Mononuclear cell (primary cell): ENCODE data around the gene GLRX. TPM values are rescaled to one million over a fixed set of nuclear protein-coding genes. Genes with fewer than 3 reads are reported as not detected.
"Not testable (repeated sequence)": the region's sequence is repeated elsewhere in the genome, so short reads cannot be mapped to it uniquely, and the experiment has no call there.

ENCODE experiments used
- H3K27me3 ChIP-seq: 2 replicates; pipeline ENCODE4 v1.6.0; 2011; ENCODE audit warnings: low read length, control low read depth; ENCODE audit not compliant: insufficient read depth
- H3K4me1 ChIP-seq: 2 replicates; pipeline ENCODE4 v1.5.1; 2011; ENCODE audit warnings: mild to moderate bottlenecking, low read length, control low read depth; ENCODE audit not compliant: insufficient read depth
- H3K4me3 ChIP-seq: 2 replicates; pipeline ENCODE4 v1.5.1; 2011; ENCODE audit warnings: mild to moderate bottlenecking, low read length, moderate library complexity
- H3K9me3 ChIP-seq: 2 replicates; pipeline ENCODE4 v1.5.1; 2011; ENCODE audit warnings: low read depth, mild to moderate bottlenecking, control low read depth, low read length
- total RNA-seq: library from RNA; depleted of rRNA; stranded (reverse); fragments of >200 nt; gene quantifications from one replicate; pipeline ENCODE4 v1.2.3, GENCODE V29; 2012

GLRX gene
- total RNA-seq, 1 donor = 28.8 TPM

DNA sequence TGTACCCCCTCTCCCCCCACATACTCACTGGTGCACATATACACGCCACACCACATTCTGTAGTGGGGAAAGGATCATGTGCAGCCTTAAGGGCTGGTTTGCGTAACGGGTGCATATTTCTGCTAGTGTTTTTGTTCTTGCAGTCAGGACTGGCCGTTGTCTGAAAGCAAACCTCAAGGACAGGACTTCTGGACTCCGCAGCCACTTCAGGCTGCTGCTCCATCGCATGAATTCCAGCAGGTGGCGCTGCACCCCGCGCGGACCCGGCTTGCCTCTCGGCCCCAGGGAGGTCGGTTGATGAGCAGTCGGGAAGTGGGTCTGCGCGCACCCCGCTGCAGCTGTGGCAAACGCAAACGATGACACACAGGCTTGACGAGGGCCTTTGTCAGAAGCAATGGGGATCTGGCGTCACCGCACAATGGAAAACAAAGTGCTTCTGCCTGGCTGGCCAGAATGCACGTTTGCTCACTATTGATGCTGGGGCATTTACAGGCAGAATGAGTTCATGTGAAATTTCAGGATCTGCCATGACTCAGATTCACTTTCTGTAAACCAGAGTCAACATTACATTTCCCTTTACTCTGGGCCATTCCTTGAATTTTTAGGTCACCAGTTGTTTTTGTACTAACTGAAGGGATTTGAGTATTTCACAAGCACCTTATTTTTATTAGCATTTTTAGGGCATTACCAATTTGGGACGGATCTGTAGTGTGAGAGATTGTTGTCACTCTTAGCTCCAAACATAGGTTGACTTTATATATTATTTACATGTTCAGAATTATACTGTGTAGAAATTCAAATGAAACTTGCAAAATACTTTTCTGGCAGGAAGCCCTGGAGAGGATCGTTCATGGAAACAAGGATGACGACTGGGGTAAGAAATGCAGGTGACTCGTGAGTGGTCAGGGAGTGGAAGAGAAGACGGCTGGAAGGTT is 36.4 kb upstream of the GLRX start:
- peaks cover 37% of the 10 kb centered on the region for H3K4me1 ChIP-seq
- H3K27me3 ChIP-seq = no peaks in the 10 kb centered on the region
- no peak overlapping the region for H3K4me3 ChIP-seq
- H3K9me3 ChIP-seq = no peaks in the 10 kb centered on the region

DNA sequence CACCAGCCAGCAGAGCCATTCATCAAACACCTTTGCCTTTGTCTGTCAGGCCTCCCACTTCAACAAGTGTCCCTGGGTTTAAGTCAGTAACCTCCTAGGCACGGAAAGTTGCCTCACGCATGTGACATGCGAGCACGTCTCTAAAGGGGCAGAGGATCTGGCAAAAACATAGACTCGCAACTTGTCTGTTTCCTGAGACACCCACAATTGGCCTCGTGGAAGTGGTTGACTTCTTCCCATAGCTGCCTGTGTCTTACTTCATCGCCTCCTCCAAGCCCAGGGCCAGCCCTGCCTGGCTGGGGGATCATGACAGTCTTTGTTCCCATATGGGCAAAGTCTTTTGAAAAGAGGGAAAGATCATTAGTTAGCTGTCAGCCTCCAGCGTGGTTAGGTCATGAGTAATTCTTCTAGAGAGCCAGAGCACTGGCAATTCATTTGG is 35.5 kb upstream of the GLRX start:
- Histone ChIP-seq H3K27me3 (no peaks in the 10 kb centered on the region), H3K4me3 (no peak overlapping the region), H3K4me1 (peaks cover 31% of the 10 kb centered on the region), H3K9me3 (no peaks in the 10 kb centered on the region)

DNA sequence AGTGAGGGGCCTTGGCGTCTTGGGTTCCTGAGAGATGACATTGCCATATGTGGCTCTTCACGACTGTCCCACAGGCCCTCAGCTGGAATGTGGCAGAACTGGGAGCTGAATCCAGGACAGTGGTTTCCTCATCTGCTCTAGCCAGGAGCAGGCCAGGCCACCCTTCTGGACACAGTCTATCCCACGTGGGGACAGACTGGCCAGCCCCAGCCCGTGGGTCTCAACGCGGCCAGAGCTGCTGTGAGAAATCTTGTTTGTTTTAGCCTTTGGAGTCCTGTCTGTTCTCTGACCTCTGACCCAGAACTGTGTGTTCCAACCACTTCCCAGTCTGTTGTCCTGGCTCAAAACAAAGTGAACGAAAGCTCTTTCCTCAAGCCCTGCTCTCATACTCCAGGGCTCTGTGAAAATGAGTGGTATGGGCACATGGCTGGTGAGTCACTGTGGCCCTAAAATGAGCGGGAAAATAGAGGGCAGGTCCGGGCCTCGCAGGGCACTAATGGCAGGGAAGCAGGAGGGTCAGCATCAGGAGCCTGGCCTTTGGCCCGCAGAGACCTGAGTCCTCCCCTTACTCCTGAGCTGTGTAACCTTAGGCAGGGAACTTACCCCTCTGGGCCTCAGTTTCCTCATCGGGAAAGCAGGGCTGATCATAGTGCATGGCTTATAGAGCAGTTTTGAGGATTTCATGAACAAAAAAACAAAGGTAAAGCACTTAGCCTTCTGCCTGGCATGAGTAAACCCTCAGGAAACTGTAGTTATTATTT is 34.8 kb upstream of the GLRX start:
- Histone ChIP-seq H3K4me3 (no peak overlapping the region), H3K4me1 (peaks cover 24% of the 10 kb centered on the region), H3K27me3 (no peaks in the 10 kb centered on the region), H3K9me3 (no peaks in the 10 kb centered on the region)

DNA sequence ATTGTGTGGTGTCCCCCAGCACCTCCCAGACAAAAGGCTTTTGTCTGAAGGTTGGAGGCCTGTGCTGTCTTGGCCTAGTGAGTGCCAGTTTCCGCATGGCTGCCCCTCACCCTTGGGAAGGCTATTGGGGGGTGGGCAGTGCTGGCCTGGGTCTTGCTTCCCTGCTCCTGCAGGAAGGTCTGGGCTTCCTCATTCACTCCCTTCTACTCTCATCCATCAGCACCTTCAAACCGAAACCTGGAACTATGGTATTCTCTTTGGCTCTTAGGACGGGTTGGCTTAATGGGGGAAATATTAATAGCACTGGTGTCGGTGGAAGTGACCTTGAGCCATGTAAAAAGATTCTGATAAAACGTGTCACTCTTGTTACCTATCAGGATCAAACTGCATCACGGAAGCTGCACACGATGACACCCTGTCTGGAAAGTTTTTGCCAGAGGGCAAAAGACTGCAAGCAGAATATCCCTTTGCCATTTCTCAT is 34.0 kb upstream of the GLRX start:
- Histone ChIP-seq H3K4me3 (no peak overlapping the region), H3K27me3 (no peaks in the 10 kb centered on the region), H3K9me3 (no peaks in the 10 kb centered on the region), H3K4me1 (peaks cover 16% of the 10 kb centered on the region)

DNA sequence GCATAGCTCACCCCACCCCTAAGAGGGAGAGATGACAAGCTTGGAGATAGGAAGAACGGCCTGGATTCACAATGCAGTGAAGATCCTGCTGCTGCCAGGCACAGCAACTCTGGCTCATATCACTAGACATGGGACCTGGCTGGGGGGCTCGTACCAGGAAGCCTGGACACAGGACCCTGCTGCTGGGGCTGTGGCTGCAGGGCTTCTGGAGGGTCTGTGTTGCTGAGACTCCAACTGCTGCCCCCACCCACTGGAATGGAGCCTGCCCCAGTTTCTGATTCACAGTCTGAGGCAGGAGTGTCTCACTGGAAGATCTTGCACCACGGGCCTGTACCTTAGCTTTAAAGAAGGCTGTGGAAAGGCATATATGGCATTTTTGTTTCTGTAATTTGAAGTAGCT is 31.0 kb upstream of the GLRX start:
- Histone ChIP-seq H3K4me3 (no peak overlapping the region), H3K27me3 (no peaks in the 10 kb centered on the region), H3K4me1 (peaks cover 1% of the 10 kb centered on the region), H3K9me3 (no peaks in the 10 kb centered on the region)

DNA sequence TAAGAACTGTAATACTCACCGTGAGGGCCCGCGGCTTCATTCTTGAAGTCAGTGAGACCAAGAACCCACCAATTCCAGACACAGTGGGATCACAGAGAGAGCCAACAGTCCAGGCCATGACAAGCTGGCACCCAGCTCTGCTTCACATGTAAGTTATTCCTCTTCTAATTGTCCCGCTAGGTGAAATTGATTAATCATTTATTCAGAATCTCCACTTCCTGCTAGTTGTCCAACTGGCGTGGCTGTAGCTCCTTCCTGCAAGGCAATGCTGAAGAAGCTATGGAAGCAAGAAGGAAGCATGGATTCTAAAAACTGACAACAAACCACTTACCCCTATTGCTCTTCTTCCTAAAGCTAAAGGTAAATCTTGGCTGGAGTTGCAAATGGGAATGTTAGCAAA is 30.0 kb upstream of the GLRX start:
- no peaks in the 10 kb centered on the region for H3K9me3 ChIP-seq
- no peak overlapping the region for H3K4me3 ChIP-seq
- no peaks in the 10 kb centered on the region for H3K27me3 ChIP-seq
- no peaks in the 10 kb centered on the region for H3K4me1 ChIP-seq

DNA sequence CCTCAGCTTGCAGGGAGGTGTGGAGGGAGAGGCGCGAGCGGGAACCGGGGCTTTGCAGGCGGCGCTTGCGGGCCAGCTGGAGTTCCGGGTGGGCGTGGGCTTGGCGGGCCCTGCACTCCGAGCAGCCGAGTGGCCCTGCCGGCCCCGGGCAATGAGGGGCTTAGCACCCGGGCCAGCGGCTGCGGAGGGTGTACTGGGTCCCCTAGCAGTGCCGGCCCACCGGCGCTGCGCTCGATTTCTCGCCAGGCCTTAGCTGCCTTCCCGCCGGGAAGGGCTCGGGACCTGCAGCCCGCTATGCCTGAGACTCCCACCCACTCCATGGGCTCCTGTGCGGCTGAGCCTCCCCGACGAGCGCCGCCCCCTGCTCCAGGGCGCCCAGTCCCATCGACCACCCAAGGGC is 28.6 kb upstream of the GLRX start:
- not testable (repeated sequence) for H3K4me1 ChIP-seq, H3K4me3 ChIP-seq, H3K9me3 ChIP-seq, H3K27me3 ChIP-seq

DNA sequence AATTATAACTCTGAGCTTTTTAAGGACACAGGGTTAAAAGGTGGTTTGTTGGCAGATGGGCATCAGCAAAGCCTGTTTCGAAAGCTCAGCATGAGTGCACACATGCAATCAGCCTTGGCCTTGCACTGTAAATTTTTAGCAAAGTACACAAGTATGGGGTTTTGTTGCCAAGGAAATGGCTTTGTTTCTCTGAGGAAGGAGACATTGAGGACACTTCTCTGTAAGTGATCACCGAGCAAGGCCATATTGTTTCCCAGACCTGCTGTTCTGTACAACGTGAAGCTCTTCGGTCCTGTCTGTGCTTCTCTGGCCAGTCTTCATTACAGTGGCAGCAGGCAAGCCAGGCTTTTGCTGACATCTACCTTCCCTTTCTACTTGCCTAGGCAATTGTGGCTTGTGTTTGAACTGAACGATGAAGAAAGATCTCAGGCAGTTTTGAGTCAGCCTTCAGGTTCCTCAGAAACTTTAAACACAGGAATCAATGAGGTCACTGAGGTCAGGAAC is 27.9 kb upstream of the GLRX start:
- Histone ChIP-seq H3K9me3 (no peaks in the 10 kb centered on the region), H3K4me1 (no peaks in the 10 kb centered on the region), H3K4me3 (no peak overlapping the region), H3K27me3 (no peaks in the 10 kb centered on the region)

DNA sequence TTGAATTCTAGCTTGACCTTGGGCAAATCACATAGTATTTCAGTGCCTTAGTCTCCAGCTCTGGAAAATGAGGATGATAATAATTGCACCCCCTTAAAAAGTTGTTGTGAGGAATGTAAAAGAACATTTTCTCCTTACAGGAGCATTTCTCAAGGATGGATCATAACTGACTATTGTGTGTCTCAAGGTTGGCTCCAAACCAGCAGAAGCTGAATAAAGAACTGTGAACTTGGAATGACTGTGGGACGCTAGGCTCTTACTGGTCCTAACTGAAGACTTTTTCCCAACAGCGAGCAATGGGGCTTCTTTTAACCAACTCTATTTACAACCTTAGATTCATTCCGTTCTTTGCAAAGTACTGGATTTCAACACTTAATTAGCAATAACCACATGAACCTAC is 26.2 kb upstream of the GLRX start:
- H3K9me3 ChIP-seq = no peaks in the 10 kb centered on the region
- no peaks in the 10 kb centered on the region for H3K27me3 ChIP-seq
- H3K4me3 ChIP-seq = no peak overlapping the region
- H3K4me1 ChIP-seq = peaks cover 7% of the 10 kb centered on the region

DNA sequence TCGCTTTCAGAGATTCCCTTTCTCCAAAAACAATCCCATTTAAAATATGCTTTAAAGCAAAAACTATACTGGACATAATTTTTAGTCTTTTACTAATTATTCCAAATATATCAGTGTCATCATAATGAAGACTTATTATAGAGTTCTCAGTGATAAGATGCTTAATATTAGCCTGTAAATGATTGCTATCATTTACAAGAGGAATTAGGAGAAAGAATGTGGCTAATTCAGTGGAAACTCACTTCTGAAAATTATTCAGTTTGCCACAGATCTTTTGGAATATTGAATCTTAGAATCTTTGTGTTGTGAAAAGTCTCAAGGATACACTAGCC is 24.7 kb upstream of the GLRX start:
- H3K4me1 ChIP-seq = peaks cover 22% of the 10 kb centered on the region
- H3K9me3 ChIP-seq = no peaks in the 10 kb centered on the region
- no peaks in the 10 kb centered on the region for H3K27me3 ChIP-seq
- no peak overlapping the region for H3K4me3 ChIP-seq

DNA sequence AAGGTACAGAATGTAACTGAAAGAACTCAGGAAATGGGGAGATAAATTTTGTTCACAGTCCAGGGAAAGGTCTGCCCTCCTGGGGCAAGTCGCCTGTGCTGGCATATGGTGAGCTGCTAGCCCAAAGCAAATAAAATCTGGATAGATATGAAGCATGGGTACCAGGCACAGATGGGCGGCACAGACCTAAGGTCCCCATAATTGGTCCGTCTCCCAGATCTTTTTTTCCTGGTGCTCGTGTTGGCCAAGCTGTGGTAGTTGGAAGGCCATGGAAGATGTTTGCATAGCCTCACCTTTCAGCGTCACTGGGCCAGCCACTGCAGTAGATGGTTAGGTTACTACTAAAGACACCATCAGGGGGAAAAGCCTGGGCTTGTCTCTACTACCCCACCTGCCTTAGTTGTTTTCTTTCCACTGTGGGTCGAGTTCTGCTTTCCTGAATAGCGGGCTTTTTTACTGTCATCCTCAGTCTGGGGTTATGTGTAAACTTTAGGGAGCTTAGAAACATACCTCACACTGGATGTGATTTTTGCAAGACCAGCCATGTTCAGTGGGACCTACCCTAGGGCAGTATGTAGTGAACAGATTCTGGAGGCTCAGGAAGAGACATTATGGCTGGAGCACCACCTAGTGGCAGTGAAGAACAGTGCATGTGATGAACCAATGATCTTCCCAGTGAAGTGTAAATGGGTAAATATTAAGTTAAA is 24.2 kb upstream of the GLRX start:
- Histone ChIP-seq H3K4me1 (peaks cover 27% of the 10 kb centered on the region), H3K4me3 (no peak overlapping the region), H3K9me3 (no peaks in the 10 kb centered on the region), H3K27me3 (no peaks in the 10 kb centered on the region)

DNA sequence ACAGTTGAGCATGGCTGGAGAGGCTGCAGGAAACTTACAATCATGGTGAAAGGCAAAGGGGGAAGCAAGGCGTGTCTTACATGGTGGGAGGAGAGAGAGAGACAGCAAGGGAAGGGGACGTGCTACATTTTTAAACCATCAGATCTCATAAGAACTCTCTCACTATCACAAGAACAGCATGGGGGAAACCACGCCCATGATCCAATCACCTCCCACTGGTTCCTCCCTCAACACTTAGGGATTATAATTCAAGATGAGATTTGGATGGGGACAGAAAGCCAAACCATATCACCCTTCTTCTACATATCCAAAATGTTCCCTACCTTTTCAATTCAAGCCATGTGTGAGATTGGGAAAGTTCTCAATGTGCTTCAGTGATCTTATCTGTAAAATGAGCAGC is 22.9 kb upstream of the GLRX start:
- Histone ChIP-seq H3K27me3 (no peaks in the 10 kb centered on the region), H3K4me1 (peaks cover 40% of the 10 kb centered on the region), H3K9me3 (no peaks in the 10 kb centered on the region), H3K4me3 (no peak overlapping the region)

DNA sequence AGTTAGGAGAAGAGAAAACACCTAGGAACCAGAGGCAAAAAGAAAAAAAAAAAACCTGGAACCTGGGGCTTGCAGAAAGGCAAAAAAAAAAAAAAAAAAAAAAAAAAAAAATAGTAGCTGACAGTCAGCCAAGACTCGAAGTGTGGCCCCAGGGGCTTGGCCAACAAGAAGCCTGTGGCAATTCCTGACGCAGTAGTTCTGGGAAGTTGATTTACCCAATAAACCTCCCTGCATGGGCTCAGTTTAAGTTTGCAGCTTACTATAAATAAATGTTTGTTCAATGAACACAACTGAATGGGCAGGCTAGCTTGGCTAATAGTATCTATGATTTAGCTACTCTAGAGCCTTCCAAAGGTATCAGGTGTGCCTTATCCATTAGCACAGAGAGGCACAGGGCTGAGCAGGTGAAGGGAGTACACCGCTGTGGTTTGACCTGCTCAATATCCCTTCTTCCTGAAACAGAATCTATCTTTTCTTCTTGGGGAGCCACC is 21.3 kb upstream of the GLRX start:
- H3K9me3 ChIP-seq = no peaks in the 10 kb centered on the region
- H3K4me3 ChIP-seq = no peak overlapping the region
- no peaks in the 10 kb centered on the region for H3K27me3 ChIP-seq
- peaks cover 57% of the 10 kb centered on the region for H3K4me1 ChIP-seq

DNA sequence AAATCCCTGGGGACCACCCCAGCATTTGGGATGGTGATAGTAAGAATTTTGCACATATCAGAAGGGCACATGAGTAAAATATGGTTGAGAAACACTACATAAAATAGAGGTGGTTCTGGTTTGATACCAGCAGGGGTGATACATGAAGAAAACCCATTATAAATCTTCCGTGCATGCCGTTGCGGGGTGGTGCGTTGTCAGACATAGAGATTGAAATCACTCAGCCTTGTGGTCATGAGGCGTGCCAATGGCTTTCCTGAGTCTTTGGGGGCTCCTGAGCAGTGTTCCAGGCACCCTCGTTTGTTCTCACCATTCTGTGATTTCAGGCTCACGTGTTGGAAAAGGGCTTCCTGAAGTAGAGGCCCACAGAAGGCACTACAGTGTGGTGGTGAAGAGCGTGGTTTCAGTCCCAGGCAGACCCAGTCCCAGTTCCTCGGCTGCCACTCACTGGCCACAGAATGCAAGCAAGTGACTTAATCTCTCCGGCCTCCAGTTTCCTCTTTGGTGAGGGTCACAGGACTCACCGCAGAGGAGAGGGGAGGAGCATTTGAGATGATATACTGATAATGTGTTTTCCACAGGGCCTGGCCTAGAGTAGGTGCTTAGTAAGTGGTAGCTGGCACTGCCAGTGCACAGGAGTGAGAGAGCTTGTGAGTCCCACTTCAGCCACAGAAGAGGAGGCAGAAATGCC is 20.5 kb upstream of the GLRX start:
- Histone ChIP-seq H3K4me1 (peaks cover 61% of the 10 kb centered on the region), H3K4me3 (no peak overlapping the region), H3K27me3 (no peaks in the 10 kb centered on the region), H3K9me3 (no peaks in the 10 kb centered on the region)
